HL-60 (cell line): Measurements from ENCODE around the gene OBI1.

Experiments
- SPI1 ChIP-seq: IDR thresholded peaks from 2 replicates; pipeline ENCODE4 v1.6.1; 2012; ENCODE audit warnings: low read depth, mild to moderate bottlenecking, borderline replicate concordance
- TF ChIP-seq, protein P1 (sequence below): IDR thresholded peaks from one replicate; pipeline ENCODE4 v1.5.1; 2011; ENCODE audit warnings: low read length, control low read depth, inconsistent platforms; ENCODE audit not compliant: insufficient read depth

DNA sequence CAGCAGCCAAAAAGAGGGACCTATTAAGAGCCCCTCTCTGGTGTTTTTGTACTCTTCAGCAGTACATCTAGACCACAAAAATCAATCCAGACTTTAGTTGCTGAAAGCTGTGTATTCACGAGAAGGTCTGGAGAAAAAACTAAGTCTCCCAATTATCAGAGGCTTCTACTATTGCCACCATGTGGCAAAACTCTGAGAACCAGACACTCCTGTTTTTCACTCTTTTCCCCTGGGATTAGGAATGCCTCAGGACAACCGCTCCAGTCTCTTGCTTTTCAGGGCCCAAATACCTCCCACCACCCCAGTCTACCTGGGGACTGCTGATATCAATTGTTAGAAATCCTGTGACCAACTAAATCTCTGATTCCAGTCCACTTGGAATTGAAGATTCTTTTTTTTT lies 30.1 kb upstream of the OBI1 start:
- TF ChIP-seq SPI1: no peak
- TF ChIP-seq, protein P1, sequence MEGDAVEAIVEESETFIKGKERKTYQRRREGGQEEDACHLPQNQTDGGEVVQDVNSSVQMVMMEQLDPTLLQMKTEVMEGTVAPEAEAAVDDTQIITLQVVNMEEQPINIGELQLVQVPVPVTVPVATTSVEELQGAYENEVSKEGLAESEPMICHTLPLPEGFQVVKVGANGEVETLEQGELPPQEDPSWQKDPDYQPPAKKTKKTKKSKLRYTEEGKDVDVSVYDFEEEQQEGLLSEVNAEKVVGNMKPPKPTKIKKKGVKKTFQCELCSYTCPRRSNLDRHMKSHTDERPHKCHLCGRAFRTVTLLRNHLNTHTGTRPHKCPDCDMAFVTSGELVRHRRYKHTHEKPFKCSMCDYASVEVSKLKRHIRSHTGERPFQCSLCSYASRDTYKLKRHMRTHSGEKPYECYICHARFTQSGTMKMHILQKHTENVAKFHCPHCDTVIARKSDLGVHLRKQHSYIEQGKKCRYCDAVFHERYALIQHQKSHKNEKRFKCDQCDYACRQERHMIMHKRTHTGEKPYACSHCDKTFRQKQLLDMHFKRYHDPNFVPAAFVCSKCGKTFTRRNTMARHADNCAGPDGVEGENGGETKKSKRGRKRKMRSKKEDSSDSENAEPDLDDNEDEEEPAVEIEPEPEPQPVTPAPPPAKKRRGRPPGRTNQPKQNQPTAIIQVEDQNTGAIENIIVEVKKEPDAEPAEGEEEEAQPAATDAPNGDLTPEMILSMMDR: no peak
